Measurements from ENCODE around the gene MEGF6.

- peak; percentile 68 to 84 for TF ChIP-seq CTCF (IDR thresholded peaks at IDR 0.05)
- TF ChIP-seq POLR2AphosphoS5 (IDR thresholded peaks at IDR 0.05), result no peak
- TF ChIP-seq POLR2A (IDR thresholded peaks at IDR 0.05), result no peak
- no peak for TF ChIP-seq EP300 (IDR thresholded peaks at IDR 0.05)
These were observed 46.1 kb downstream of the MEGF6 start for GRCh38 chr1:3564921-3565831.

Measured in suprapubic skin (tissue), 4 donors.